Epithelial cell of proximal tubule (primary cell): ENCODE results near the gene PHEX. TPM values are rescaled to one million over a fixed set of nuclear protein-coding genes. Genes with fewer than 3 reads are reported as not detected.

Experiments
- DNase-seq: peaks from one replicate; pipeline ENCODE4 v3.0.0-alpha.2; 2011; ENCODE audit warnings: low read depth
- H3K4me3 ChIP-seq: 2 replicates; pipeline ENCODE4 v1.5.1; 2011; ENCODE audit warnings: low read depth, mild to moderate bottlenecking, low read length
- CTCF ChIP-seq: conservative IDR thresholded peaks from 2 replicates; pipeline ENCODE4 v1.5.1; 2012; ENCODE audit warnings: low read depth, mild to moderate bottlenecking, low read length
- total RNA-seq: library from RNA; depleted of rRNA; stranded (reverse); fragments of >200 nt; gene quantifications from 2 replicates; pipeline ENCODE4 v1.2.3, GENCODE V29; 2015

The PHEX gene
- total RNA-seq, 1 donor from 2014 or later: 0.29 TPM

GRCh38 chrX:22093550-22093949, 61.4 kb downstream of the PHEX start:
- no peak for TF ChIP-seq CTCF
- H3K4me3 ChIP-seq: no peak overlapping the region
- DNase-seq: no peak

- DNase-seq: no peak
- no peak overlapping the region for H3K4me3 ChIP-seq
- TF ChIP-seq CTCF: no peak
Observed at GRCh38 chrX:22095286-22095685, 63.2 kb downstream of the PHEX start.

GRCh38 chrX:22095856-22096255, 63.7 kb downstream of the PHEX start:
- TF ChIP-seq CTCF: no peak
- H3K4me3 ChIP-seq: no peak overlapping the region
- no peak for DNase-seq

- DNase-seq: no peak
- no peak overlapping the region for H3K4me3 ChIP-seq
- TF ChIP-seq CTCF: no peak
Observed at GRCh38 chrX:22097012-22097694, 65.0 kb downstream of the PHEX start.

GRCh38 chrX:22105231-22105630, 73.1 kb downstream of the PHEX start:
- no peak for DNase-seq
- no peak for TF ChIP-seq CTCF
- no peak overlapping the region for H3K4me3 ChIP-seq

GRCh38 chrX:22105971-22106370, 73.8 kb downstream of the PHEX start:
- DNase-seq: no peak
- TF ChIP-seq CTCF: no peak
- no peak overlapping the region for H3K4me3 ChIP-seq

GRCh38 chrX:22109442-22109841, 77.3 kb downstream of the PHEX start:
- no peak for TF ChIP-seq CTCF
- peak; percentile 82 for DNase-seq
- H3K4me3 ChIP-seq: no peak overlapping the region
